Smooth muscle cell (in vitro differentiated cells): ENCODE measurements around the gene SLC26A11. TPM values are rescaled to one million over a fixed set of nuclear protein-coding genes. Genes with fewer than 3 reads are reported as not detected.

Experiments used
- DNase-seq: peaks from one replicate; lab custom pipeline; 2025; ENCODE audit not compliant: unreplicated experiment; lab: John Stamatoyannopoulos, UW
- H2AFZ ChIP-seq: fragments of 200-600 bp; sonication (generic); 2 replicates; pipeline ENCODE4 v1.6.0; 2016; ENCODE audit warnings: antibody characterized with exemption, low read depth, mild to moderate bottlenecking
- H3F3A ChIP-seq: fragments of 200-600 bp; sonication (generic); 2 replicates; pipeline ENCODE4 v1.6.0; 2017; ENCODE audit warnings: antibody characterized with exemption, low read depth
- H3K27ac ChIP-seq: fragments of 200-600 bp; sonication (generic); 2 replicates; pipeline ENCODE4 v1.5.1; 2016; ENCODE audit warnings: low read depth, mild to moderate bottlenecking
- H3K27me3 ChIP-seq: fragments of 200-600 bp; sonication (generic); 2 replicates; pipeline ENCODE4 v1.6.1; 2016; ENCODE audit warnings: low read depth, mild to moderate bottlenecking
- H3K36me3 ChIP-seq: fragments of 200-600 bp; sonication (generic); 2 replicates; pipeline ENCODE4 v1.5.1; 2016; ENCODE audit warnings: low read depth
- H3K4me1 ChIP-seq: fragments of 200-600 bp; sonication (generic); 2 replicates; pipeline ENCODE4 v1.5.1; 2016; ENCODE audit warnings: low read depth
- H3K4me2 ChIP-seq: fragments of 200-600 bp; sonication (generic); 2 replicates; pipeline ENCODE4 v1.6.0; 2016; ENCODE audit warnings: mild to moderate bottlenecking
- H3K4me3 ChIP-seq: fragments of 200-600 bp; sonication (generic); 2 replicates; pipeline ENCODE4 v1.5.1; 2016; ENCODE audit warnings: mild to moderate bottlenecking
- H3K79me2 ChIP-seq: fragments of 200-600 bp; sonication (generic); 2 replicates; pipeline ENCODE4 v1.6.0; 2016; ENCODE audit warnings: low read depth, mild to moderate bottlenecking
- H3K9ac ChIP-seq: fragments of 200-600 bp; sonication (generic); 2 replicates; pipeline ENCODE4 v1.6.0; 2016; ENCODE audit warnings: low read depth
- H3K9me3 ChIP-seq: fragments of 200-600 bp; sonication (generic); replicated peaks from 2 replicates; pipeline ENCODE4 v1.5.1; 2016; ENCODE audit warnings: low read depth
- H4K20me1 ChIP-seq: fragments of 200-600 bp; sonication (generic); 2 replicates; pipeline ENCODE4 v1.6.0; 2016; ENCODE audit warnings: low read depth
- WGBS: methylation state at CpG from one replicate; pipeline ENCODE4 v1.1.7; 2016; ENCODE audit warnings: low lambda C conversion rate; 5-methylcytosine and 5-hydroxymethylcytosine counted together
- polyA plus RNA-seq: library from polyadenylated mRNA; unstranded; fragments of >200 nt; fragmentation: Nextera tagmentation; extraction: Ambion mirVana; gene quantifications from 2 replicates; pipeline ENCODE4 v1.2.1, GENCODE V29; 2016
- total RNA-seq: library from RNA; depleted of rRNA; stranded (reverse); fragments of >200 nt; gene quantifications from 2 replicates; pipeline ENCODE4 v1.2.3, GENCODE V29; 2014
- TF ChIP-seq, protein P1 (sequence below): fragments of 200-600 bp; sonication (generic); IDR thresholded peaks from 2 replicates; pipeline ENCODE4 v1.5.1; 2017; ENCODE audit warnings: borderline replicate concordance, mild to moderate bottlenecking, antibody characterized with exemption; ENCODE audit not compliant: insufficient read depth, poor library complexity, severe bottlenecking

Gene SLC26A11
- total and polyA plus RNA-seq, 2 experiments from 2014 or later: 8.2 to 12.2 TPM

DNA sequence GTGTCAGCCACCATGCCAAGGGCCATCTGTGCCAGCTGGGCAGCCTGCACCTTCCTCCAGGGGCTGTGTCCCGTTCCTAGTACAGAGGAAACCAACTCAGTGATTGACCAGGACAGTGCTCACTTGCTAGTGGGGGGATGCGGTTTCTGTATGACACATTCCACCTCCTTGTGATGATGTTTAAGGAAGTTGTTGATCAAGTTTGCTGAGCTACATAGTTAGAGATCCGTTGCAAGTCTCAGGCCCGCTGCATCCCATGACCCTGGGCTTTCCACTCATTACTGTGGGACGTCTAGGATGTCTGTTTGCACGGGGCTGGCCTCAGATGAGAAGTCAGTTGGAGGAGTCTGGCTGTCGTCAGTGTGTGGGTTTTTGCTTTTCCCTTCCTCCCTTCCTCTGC lies 74.0 kb downstream of the SLC26A11 start:
- H3K27me3 ChIP-seq: no peaks in the 10 kb centered on the region
- 91% methylated on average over 7 of the region's 7 CpGs for WGBS
- H3K4me2 ChIP-seq: no peak overlapping the region
- peaks cover 23% of the 10 kb centered on the region for H3K36me3 ChIP-seq
- no peaks in the 10 kb centered on the region for H4K20me1 ChIP-seq
- no peaks in the 10 kb centered on the region for H3F3A ChIP-seq
- H3K27ac ChIP-seq: no peak overlapping the region
- no peak for DNase-seq
- no peaks in the 10 kb centered on the region for H3K79me2 ChIP-seq
- no peak overlapping the region for H2AFZ ChIP-seq
- H3K9ac ChIP-seq: no peak overlapping the region
- no peak overlapping the region for H3K4me3 ChIP-seq
- no peaks in the 10 kb centered on the region for H3K4me1 ChIP-seq
- no peaks in the 10 kb centered on the region for H3K9me3 ChIP-seq
- TF ChIP-seq, protein P1, sequence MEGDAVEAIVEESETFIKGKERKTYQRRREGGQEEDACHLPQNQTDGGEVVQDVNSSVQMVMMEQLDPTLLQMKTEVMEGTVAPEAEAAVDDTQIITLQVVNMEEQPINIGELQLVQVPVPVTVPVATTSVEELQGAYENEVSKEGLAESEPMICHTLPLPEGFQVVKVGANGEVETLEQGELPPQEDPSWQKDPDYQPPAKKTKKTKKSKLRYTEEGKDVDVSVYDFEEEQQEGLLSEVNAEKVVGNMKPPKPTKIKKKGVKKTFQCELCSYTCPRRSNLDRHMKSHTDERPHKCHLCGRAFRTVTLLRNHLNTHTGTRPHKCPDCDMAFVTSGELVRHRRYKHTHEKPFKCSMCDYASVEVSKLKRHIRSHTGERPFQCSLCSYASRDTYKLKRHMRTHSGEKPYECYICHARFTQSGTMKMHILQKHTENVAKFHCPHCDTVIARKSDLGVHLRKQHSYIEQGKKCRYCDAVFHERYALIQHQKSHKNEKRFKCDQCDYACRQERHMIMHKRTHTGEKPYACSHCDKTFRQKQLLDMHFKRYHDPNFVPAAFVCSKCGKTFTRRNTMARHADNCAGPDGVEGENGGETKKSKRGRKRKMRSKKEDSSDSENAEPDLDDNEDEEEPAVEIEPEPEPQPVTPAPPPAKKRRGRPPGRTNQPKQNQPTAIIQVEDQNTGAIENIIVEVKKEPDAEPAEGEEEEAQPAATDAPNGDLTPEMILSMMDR: no peak

DNA sequence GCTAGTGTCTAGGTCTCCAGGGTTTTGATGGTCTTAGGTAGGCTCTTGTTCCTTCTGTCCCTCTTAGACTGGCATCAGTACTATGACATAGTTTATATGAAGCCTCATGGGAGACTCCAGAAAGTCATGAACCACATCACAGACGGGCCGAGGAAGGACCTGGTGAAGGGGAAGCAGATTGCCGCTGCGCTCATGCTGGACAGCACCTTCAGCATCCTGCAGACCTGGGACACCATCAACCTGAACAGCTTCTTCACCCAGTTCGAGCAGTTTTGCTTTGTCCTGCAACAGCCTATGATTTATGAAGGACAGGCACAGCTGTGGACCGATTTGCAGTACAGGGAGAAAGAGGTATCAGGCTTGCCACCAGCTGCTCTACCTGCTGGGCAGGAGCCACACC lies 74.4 kb downstream of the SLC26A11 start:
- H3K4me2 ChIP-seq: no peak overlapping the region
- H3K9ac ChIP-seq: no peak overlapping the region
- no peaks in the 10 kb centered on the region for H4K20me1 ChIP-seq
- no peaks in the 10 kb centered on the region for H3K27me3 ChIP-seq
- H3F3A ChIP-seq: no peaks in the 10 kb centered on the region
- peaks cover 25% of the 10 kb centered on the region for H3K36me3 ChIP-seq
- H3K9me3 ChIP-seq: no peaks in the 10 kb centered on the region
- no peak overlapping the region for H2AFZ ChIP-seq
- 98% methylated on average over 6 of the region's 6 CpGs for WGBS
- no peak for DNase-seq
- H3K4me3 ChIP-seq: no peak overlapping the region
- no peaks in the 10 kb centered on the region for H3K79me2 ChIP-seq
- H3K27ac ChIP-seq: no peak overlapping the region
- TF ChIP-seq, protein P1: no peak
- H3K4me1 ChIP-seq: no peaks in the 10 kb centered on the region

DNA sequence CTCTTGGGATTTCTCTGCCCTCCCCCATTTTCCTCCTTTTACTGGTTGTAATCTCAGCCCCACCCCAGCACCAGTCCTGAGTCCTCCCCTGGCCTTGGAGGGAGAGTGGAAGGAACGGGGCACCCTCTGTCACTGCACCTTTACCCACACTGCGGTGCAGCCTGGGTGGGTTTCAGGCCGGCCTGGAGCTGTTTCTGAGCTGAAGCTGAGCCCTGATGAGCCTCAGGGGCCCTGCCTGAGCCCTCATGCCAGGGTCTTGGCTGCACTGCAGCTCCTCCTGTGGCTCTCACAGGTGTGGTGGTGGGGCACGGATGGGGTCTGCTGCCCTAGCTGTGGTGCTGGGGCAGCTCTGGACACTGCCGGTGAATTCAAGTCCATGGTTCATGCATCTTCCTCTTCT lies 74.9 kb downstream of the SLC26A11 start:
- no peaks in the 10 kb centered on the region for H3K27me3 ChIP-seq
- no peak for DNase-seq
- no peak overlapping the region for H2AFZ ChIP-seq
- H3K4me3 ChIP-seq: no peak overlapping the region
- no peaks in the 10 kb centered on the region for H3K4me1 ChIP-seq
- no peaks in the 10 kb centered on the region for H3K9me3 ChIP-seq
- H3K9ac ChIP-seq: no peak overlapping the region
- peaks cover 30% of the 10 kb centered on the region for H3K36me3 ChIP-seq
- TF ChIP-seq, protein P1: no peak
- H3F3A ChIP-seq: no peaks in the 10 kb centered on the region
- no peak overlapping the region for H3K27ac ChIP-seq
- no peaks in the 10 kb centered on the region for H4K20me1 ChIP-seq
- no peak overlapping the region for H3K4me2 ChIP-seq
- H3K79me2 ChIP-seq: no peaks in the 10 kb centered on the region
- 95% methylated on average over 5 of the region's 5 CpGs for WGBS

DNA sequence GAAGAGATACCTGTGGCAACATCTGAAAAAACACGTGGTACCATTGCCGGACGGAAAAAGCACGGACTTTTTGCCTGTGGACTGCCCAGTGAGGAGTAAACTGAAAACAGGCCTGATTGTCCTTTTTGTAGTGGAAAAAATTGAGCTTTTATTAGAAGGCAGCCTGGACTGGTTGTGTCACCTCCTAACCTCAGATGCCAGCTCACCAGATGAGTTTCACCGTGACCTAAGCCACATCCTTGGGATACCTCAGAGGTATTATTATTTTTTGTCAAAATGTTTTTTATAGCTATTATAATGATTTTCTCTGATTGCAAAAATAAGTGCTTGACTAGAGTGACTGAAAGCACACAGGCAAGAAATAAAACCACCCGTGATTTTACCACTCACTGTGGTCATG lies 75.3 kb downstream of the SLC26A11 start:
- no peaks in the 10 kb centered on the region for H3F3A ChIP-seq
- peaks cover 30% of the 10 kb centered on the region for H3K36me3 ChIP-seq
- H2AFZ ChIP-seq: no peak overlapping the region
- H3K79me2 ChIP-seq: no peaks in the 10 kb centered on the region
- no peak overlapping the region for H3K4me2 ChIP-seq
- no peaks in the 10 kb centered on the region for H3K4me1 ChIP-seq
- H3K27me3 ChIP-seq: no peaks in the 10 kb centered on the region
- no peaks in the 10 kb centered on the region for H4K20me1 ChIP-seq
- no peak overlapping the region for H3K4me3 ChIP-seq
- 97% methylated on average over 6 of the region's 6 CpGs for WGBS
- TF ChIP-seq, protein P1: no peak
- H3K27ac ChIP-seq: no peak overlapping the region
- no peaks in the 10 kb centered on the region for H3K9me3 ChIP-seq
- H3K9ac ChIP-seq: no peak overlapping the region
- no peak for DNase-seq
